Left renal cortex interstitium (tissue), 4 donors: ENCODE results near the gene PRICKLE2. TPM values are rescaled to one million over a fixed set of nuclear protein-coding genes. Genes with fewer than 3 reads are reported as not detected.

Experiments used
- DNase-seq, 4 donors: peaks; one replicate each; pipeline ENCODE4 v3.0.0-alpha.2; 2013; ENCODE audit warnings: low read depth in 4 of 4, low spot score in 2 of 4, missing footprints in 1 of 4
- polyA plus RNA-seq, 4 donors: library from polyadenylated mRNA; unstranded; fragments of 120-200 nt; gene quantifications; one replicate each; pipeline ENCODE4 v1.2.1, GENCODE V29; 2013; ENCODE audit not compliant: insufficient read length in 4 of 4

Gene PRICKLE2, protein sequence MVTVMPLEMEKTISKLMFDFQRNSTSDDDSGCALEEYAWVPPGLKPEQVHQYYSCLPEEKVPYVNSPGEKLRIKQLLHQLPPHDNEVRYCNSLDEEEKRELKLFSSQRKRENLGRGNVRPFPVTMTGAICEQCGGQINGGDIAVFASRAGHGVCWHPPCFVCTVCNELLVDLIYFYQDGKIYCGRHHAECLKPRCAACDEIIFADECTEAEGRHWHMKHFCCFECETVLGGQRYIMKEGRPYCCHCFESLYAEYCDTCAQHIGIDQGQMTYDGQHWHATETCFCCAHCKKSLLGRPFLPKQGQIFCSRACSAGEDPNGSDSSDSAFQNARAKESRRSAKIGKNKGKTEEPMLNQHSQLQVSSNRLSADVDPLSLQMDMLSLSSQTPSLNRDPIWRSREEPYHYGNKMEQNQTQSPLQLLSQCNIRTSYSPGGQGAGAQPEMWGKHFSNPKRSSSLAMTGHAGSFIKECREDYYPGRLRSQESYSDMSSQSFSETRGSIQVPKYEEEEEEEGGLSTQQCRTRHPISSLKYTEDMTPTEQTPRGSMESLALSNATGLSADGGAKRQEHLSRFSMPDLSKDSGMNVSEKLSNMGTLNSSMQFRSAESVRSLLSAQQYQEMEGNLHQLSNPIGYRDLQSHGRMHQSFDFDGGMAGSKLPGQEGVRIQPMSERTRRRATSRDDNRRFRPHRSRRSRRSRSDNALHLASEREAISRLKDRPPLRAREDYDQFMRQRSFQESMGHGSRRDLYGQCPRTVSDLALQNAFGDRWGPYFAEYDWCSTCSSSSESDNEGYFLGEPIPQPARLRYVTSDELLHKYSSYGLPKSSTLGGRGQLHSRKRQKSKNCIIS
- 10 to 100 TPM; 16.5 to 24.1 (median 19.8) TPM for polyA plus RNA-seq

DNA sequence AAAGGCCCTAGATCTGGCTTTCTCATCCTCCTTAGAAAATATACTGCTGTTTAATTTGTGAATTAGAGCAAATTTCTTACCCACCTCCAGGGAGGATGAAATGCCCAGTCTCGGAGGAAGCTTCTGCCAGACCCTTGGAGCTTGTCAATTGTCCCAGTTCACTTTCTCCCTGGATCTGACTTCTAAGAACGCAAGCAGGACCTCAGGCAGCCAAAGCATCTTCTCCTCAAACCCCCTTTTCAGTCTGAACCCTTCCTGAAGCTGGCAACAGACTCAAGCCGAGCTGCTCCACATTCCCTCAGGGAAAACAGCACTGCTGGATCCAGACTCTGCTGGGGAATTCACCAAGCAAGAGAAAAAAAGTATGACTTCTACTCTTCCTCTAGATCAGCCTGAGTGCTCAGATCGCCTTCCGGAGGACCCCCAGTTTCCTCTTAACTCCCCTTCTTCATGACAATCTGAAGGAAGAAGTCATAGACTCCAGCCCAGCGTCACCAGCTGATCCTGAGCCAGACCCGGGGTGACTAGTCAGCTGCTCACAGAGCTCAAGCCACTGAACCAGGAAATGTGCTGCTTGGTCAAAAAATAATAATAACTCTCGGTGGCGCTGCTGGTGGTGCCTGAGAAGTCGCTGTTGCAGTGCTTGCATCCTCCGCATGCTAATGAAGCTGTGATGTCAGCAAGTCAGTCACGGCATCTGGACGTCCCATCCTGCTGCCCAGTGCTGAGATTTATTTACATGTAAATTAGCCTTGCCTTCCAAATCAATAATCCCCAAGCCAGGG, at the start of gene PRICKLE2:
PRICKLE2 (minus strand) TSS at position 641 of the 785 bp plus-strand sequence. CDS start 26,539 bp downstream, outside the sequence.
- DNase-seq = peak in 3 of 4 donors; percentile 36 to 73 (median 68)

- DNase-seq = no peak
Observed at GRCh38 chr3:64272842-64273241, 47.6 kb upstream of the PRICKLE2 start.

DNA sequence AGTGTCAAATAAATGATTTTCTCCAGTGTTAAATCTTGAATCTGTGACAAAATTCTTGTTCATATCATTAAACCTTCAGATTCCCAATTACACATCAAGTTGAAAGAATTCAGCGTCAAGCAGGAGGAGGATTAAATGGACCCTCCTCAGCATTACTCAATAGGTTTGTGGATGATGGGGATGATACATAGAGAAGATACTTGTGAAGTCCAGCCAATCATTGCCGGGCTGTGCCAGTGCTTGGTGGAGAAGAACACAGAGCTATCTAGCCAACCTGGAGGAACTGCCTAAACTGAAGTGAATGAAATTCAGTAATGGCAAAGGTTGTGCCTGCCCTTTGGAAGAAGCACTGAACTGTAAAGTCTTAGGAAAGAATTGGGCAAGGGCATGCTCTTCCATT, 47.0 kb upstream of the PRICKLE2 start:
- DNase-seq = no peak

- no peak for DNase-seq
Observed at GRCh38 chr3:64271631-64272030, 46.4 kb upstream of the PRICKLE2 start.

- no peak for DNase-seq
Observed at GRCh38 chr3:64270866-64271260, 45.6 kb upstream of the PRICKLE2 start.

- no peak for DNase-seq
Observed at GRCh38 chr3:64270142-64270865, 45.0 kb upstream of the PRICKLE2 start.

GRCh38 chr3:64268926-64269325, 43.7 kb upstream of the PRICKLE2 start:
- no peak for DNase-seq

DNA sequence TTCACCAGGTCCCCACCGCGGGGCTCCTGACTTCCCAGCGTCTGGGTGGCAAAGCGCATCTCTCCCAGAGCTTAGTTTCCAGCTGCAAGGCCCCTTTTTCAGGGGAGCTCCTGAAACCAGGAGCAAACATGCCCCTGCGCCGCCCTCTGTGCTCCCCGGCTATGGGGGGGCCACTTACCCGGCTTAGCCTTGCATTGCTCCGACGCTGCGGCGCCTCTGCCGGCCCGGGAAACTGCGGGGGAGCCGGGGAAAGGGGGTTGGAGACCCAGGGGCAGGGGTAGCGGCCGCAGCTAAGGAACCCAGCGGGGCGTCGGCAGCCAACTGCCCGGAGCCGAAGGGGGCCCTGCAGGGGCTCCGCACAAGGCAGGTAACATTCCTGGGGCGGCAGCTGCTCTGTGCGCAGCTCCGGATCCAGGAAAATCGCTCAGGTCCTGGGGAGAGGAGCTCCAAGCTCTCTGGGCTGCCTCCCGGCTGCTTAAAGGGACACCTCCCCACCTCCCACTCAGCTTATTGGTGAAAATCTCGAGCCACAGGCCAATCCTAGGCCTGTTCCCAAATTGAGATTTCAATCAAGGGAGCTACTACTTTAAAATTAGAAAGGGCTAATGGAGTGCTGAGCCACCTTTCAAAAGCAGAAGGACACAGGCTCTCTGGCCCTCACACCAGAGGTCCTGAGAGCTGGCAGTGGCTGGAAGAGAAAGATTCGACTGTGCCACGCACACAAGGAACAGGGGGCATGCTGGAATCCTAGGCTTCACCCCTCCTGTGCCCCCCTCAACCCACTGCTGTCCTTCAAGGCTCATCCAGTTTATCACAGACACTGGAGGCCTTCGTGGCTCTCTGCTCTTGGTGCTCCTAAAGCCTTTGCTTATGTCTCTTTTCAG, 42.7 kb upstream of the PRICKLE2 start:
- peak in 1 of 4 donors; percentile 48 for DNase-seq

DNA sequence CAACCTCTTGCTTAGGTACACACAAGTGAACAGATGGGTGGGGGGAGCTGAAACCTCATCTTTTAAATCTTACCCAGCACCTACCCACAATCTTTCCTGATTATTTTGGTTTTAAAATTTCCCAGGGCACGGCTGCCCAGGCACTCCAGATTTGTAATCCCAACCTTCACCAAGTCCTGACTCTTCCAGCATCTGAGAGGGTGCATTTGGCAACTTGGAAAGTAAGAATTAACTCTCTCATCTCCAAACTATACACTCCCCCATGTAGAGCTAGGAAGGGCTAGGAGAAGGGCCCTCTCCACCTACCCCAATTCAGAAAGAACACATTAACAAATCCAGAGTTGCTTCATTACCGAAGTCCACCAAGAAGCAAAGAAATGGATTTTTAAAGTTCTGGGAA, 41.7 kb upstream of the PRICKLE2 start:
- DNase-seq = no peak

GRCh38 chr3:64266065-64266931, 41.0 kb upstream of the PRICKLE2 start:
- no peak for DNase-seq

- no peak for DNase-seq
Observed at GRCh38 chr3:64265646-64266045, 40.4 kb upstream of the PRICKLE2 start.

GRCh38 chr3:64264501-64265109, 39.3 kb upstream of the PRICKLE2 start:
- DNase-seq = no peak

DNA sequence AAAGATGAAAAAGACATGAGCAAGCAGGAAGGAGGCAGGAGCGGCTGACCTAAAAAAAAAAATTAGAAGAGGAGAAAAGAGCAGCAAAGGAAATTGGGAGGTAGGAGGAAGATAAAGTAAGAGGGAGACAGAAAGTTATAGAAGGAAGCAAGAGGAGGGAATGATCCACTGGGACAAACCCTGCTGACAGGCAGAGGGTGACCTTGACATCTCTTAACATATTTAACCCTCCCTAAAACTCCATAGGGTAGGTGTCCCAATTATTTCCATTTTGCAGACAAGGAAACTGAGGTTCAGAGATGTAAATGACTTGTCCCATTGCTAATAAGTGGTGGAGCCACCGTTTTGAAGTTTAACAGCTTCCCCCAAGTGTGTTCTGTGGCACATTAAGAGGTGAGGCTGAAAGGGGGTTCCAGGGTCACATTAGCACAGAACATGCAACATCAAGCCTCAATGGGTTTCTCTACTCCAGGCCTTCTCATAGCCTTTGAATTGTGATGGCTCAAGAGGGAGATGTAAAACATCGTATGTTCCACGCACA, 37.4 kb upstream of the PRICKLE2 start:
- no peak for DNase-seq

DNA sequence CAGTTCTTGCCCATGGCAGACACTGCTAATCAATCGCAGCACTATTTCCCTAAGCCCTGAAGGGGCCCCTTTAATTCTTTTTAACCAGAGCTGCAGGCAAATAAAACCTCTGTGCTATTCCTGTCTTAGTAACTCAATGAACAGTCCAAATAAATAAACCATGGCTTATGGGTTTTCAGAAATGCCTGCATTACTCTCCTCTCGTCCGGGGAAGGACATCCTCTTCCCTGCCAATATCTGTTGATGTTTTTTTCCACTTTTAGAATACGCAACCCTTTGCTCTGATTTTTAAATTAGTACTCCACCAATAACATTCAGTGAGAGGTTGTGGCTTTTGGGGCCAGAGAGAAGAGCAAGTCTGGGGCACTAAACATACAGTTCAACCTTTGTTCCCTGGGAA, 35.2 kb upstream of the PRICKLE2 start:
- no peak for DNase-seq

DNA sequence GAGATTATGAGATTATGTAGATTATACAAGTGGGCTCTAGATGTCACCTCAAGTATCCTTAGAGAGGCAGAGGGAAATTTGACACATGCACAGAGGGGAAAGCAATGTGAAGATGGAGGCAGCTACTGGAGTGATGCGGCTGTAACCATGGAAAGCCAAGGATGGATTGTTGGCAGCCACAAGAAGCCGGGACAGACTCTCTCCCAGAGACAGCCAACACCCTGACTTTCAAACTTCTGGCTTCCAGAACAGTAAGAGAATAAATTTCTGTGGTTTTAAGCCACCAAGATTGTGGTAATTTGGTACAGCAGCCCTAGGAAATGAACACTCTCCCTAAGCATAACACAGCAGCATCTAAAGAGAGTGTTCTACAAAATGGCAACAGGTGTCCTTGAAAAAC, 34.4 kb upstream of the PRICKLE2 start:
- no peak for DNase-seq

DNA sequence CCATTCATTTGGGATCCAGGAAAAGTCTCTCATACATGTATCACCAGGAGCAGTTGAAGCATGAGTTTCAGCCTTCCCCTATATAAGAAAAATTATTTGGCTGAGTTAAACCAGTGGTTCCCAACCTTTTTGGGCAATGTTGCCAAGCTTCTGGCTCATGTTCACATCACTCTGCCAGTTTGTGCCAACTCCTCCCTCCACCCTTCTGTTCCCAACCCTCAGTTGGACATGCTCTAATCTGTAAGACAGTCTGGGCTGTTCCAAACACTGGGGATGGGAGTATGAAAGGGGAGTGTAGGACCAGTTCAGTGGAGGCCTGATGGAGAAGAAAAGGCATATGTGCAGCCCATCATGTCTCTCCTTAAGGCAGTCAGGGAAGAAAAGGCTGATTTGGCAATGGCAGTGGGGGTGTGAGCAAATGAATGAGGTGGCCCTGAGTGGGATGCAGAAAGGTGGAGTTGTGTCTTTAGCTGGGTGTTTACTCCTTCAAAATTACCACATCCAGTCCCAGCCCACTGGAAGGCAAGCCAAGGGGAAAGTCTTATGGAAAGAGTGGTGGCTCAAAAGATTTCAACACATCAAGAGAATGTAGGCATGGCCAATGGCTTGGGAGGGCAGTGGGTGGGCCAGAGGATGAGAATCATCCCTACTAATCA, 32.0 kb upstream of the PRICKLE2 start:
- no peak for DNase-seq

- no peak for DNase-seq
Observed at GRCh38 chr3:64255741-64256340, 30.6 kb upstream of the PRICKLE2 start.
